Activated CD8-positive, alpha-beta T cell treated with anti-CD3 and anti-CD28 coated beads, Interleukin-2, amount 10 ng/mL, durations not matched to agents 7 days and 5 days (primary cell): ENCODE results near the gene MGAT5B. TPM values are rescaled to one million over a fixed set of nuclear protein-coding genes. Genes with fewer than 3 reads are reported as not detected.

Experiments used
- ATAC-seq: fragments of 150-1000 bp; cut with Tn5 transposase; one replicate; pipeline ENCODE4 v1.10.0; 2021; ENCODE audit warnings: moderate library complexity
- CTCF ChIA-PET: fragments of 350-600 bp; sonication (Branson Sonifier 250); formaldehyde crosslinking; loops from one replicate; lab custom pipeline; 2021; ENCODE audit warnings: antibody characterized with exemption; lab: Charles Lee
- POLR2A ChIA-PET: fragments of 350-600 bp; sonication (Branson Sonifier 250); formaldehyde crosslinking; loops from one replicate; lab custom pipeline; 2021; ENCODE audit warnings: antibody characterized with exemption; lab: Charles Lee
- DNase-seq: peaks from one replicate; pipeline ENCODE4 v3.0.0-alpha.2; 2020
- H3K27ac Mint-ChIP-seq: one replicate; pipeline ENCODE4 v1.8.0; 2021; ENCODE audit warnings: mild to moderate bottlenecking, mixed read lengths
- H3K27me3 Mint-ChIP-seq: one replicate; pipeline ENCODE4 v1.8.0; 2021; ENCODE audit warnings: low read depth, mixed read lengths
- H3K36me3 Mint-ChIP-seq: one replicate; pipeline ENCODE4 v1.8.0; 2021; ENCODE audit warnings: low read depth, mixed read lengths
- H3K4me1 Mint-ChIP-seq: one replicate; pipeline ENCODE4 v1.8.0; 2021; ENCODE audit warnings: low read depth, mixed read lengths
- H3K4me3 Mint-ChIP-seq: one replicate; pipeline ENCODE4 v1.8.0; 2021; ENCODE audit warnings: mild to moderate bottlenecking, mixed read lengths
- H3K9me3 Mint-ChIP-seq: one replicate; pipeline ENCODE4 v1.8.0; 2022; ENCODE audit warnings: mixed read lengths; ENCODE audit not compliant: insufficient read depth
- total RNA-seq, 2 experiments: library from RNA; stranded (reverse); gene quantifications; one replicate each; pipeline ENCODE4 v1.2.3, GENCODE V29; 2021

Gene MGAT5B
- total RNA-seq, 2 experiments from 2014 or later, result 0.26 TPM; not detected in 1

- no peak overlapping the region for H3K27ac Mint-ChIP-seq
- POLR2A ChIA-PET, result no interaction called here
- H3K4me1 Mint-ChIP-seq, result no peaks in the 10 kb centered on the region
- H3K4me3 Mint-ChIP-seq, result no peak overlapping the region
- ATAC-seq, result no peak
- CTCF ChIA-PET, result no interaction called here
- H3K27me3 Mint-ChIP-seq, result no peaks in the 10 kb centered on the region
- H3K9me3 Mint-ChIP-seq, result no peaks in the 10 kb centered on the region
- no peaks in the 10 kb centered on the region for H3K36me3 Mint-ChIP-seq
- no peak for DNase-seq
Observed at GRCh38 chr17:76893623-76894334, 25.6 kb downstream of the MGAT5B start.

GRCh38 chr17:76894842-76895241 is 26.6 kb downstream of the MGAT5B start:
- no peak for DNase-seq
- H3K4me1 Mint-ChIP-seq, result no peaks in the 10 kb centered on the region
- no peak overlapping the region for H3K27ac Mint-ChIP-seq
- no peaks in the 10 kb centered on the region for H3K27me3 Mint-ChIP-seq
- CTCF ChIA-PET, result no interaction called here
- no peaks in the 10 kb centered on the region for H3K9me3 Mint-ChIP-seq
- POLR2A ChIA-PET, result no interaction called here
- ATAC-seq, result no peak
- H3K4me3 Mint-ChIP-seq, result no peak overlapping the region
- H3K36me3 Mint-ChIP-seq, result no peaks in the 10 kb centered on the region

- Mint-ChIP-seq H3K27ac (no peak overlapping the region), H3K27me3 (no peaks in the 10 kb centered on the region), H3K9me3 (no peaks in the 10 kb centered on the region), H3K4me1 (no peaks in the 10 kb centered on the region), H3K36me3 (no peaks in the 10 kb centered on the region), H3K4me3 (no peak overlapping the region)
- ATAC-seq (no peak), DNase-seq (no peak)
- POLR2A ChIA-PET, result no interaction called here
- CTCF ChIA-PET, result interaction anchor here (1.0 kb wide), 1 partner anchor 159 kb away, joined by 3 read pairs; no protein-coding TSS in a partner anchor
Observed at GRCh38 chr17:76897023-76897422, 28.8 kb downstream of the MGAT5B start.

DNA sequence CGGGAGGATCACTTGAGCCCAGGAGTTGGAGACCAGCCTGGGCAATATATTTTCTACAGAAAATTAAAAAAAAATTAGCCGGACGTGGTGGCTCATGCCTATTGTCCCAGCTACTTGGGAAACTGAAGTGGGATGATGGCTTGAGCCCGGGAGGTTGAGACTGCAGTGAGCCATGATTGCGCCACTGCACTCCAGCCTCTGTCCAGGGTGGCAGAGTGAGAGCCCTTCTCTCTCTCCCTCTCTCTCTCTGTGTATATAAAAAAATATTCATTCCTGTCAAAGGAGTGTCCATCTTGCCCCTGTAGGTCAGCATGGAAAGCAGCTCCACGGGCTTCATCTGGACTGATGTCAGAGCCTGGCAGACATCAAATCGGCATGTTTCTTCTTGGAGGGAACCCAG is 31.2 kb downstream of the MGAT5B start:
- Mint-ChIP-seq H3K27me3 (no peaks in the 10 kb centered on the region), H3K4me1 (no peaks in the 10 kb centered on the region), H3K27ac (no peak overlapping the region), H3K36me3 (no peaks in the 10 kb centered on the region), H3K4me3 (no peak overlapping the region), H3K9me3 (no peaks in the 10 kb centered on the region)
- CTCF ChIA-PET, result interaction anchor here (0.9 kb wide), 1 partner anchor 157 kb away, joined by 4 read pairs; no protein-coding TSS in a partner anchor
- ATAC-seq (no peak), DNase-seq (no peak)
- POLR2A ChIA-PET, result no interaction called here

DNA sequence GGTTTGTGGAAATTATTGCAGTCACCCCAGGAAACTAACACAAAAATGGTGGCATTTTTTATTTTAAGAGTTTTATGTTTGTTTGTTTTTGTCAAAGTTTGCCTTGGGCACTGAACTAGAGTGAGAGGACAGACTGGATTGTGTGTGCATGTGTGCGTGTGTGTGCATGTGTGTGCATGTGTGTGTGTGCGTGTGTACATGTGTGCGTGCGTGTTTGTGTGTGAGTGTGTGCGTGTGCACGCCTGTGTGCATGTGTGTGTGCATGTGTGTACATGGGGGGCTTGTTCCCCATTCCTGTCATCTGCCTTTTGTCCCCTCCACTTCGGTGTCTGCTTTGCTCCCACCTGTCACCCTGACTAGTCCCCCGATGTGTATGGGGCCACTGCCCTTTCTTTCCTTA is 32.5 kb downstream of the MGAT5B start:
- Mint-ChIP-seq H3K27ac (no peak overlapping the region), H3K36me3 (no peaks in the 10 kb centered on the region), H3K4me3 (no peak overlapping the region), H3K9me3 (no peaks in the 10 kb centered on the region), H3K4me1 (no peaks in the 10 kb centered on the region), H3K27me3 (no peaks in the 10 kb centered on the region)
- ChIA-PET CTCF (no interaction called here), POLR2A (no interaction called here)
- no peak for ATAC-seq
- DNase-seq, result no peak

DNA sequence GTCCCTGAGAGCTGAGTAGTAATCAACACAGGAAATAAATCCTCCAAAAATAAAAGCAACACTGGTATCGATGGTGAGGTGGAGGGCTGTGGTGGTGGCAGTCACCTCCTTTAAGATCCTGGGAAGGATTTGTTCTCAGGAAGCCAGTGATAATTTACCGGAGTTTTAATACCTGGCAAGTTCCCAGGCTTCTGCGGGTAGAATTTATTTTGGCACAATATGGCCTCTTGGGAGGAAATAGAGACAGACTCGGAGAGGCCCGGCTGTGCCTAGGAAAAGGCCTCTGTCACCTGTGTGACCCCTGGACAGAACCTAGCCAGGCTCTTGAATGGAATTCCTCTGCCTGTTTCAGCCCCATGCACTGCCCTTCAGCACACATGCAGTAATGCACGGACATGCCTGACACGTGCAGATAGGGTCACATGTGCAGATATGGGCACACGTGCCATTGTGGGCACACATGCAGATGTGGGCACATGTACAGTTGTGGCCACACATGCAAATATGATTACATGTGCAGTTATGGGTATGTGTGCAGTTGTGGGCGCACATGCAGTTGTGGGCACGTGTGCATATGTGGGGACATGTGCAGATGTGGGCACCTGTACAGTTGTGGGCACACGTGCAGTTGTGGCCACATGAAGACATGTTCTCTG is 33.5 kb downstream of the MGAT5B start:
- DNase-seq (no peak), ATAC-seq (no peak)
- Mint-ChIP-seq H3K27me3 (no peaks in the 10 kb centered on the region), H3K4me3 (no peak overlapping the region), H3K36me3 (no peaks in the 10 kb centered on the region), H3K4me1 (no peaks in the 10 kb centered on the region), H3K9me3 (no peaks in the 10 kb centered on the region), H3K27ac (no peak overlapping the region)
- POLR2A ChIA-PET, result no interaction called here
- CTCF ChIA-PET, result no interaction called here

GRCh38 chr17:76902476-76902875 is 34.3 kb downstream of the MGAT5B start:
- Mint-ChIP-seq H3K4me3 (no peak overlapping the region), H3K36me3 (no peaks in the 10 kb centered on the region), H3K27me3 (no peaks in the 10 kb centered on the region), H3K27ac (no peak overlapping the region), H3K9me3 (no peaks in the 10 kb centered on the region), H3K4me1 (no peaks in the 10 kb centered on the region)
- DNase-seq, result no peak
- CTCF ChIA-PET, result no interaction called here
- no peak for ATAC-seq
- POLR2A ChIA-PET, result no interaction called here

DNA sequence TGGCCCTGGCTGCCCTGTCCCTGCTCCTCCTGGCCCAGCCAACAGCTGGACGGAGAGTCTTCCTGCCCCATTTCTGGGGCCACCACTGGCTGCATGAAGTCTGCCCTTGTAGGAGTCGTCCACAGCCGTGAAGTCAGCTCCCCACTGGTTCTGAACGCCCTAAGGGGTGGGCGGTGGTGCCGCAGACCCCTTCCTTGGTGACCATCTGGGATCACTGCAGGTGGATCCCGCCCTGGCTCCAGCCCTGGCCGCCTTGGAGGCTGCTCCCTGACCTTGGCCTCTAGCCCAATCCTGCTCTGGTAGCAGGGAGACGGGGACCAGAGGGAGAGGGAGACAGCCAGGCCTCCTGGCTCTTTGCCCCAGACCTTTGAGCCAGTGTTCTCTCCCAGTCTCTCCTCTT is 35.4 kb downstream of the MGAT5B start:
- H3K36me3 Mint-ChIP-seq, result no peaks in the 10 kb centered on the region
- DNase-seq (no peak), ATAC-seq (no peak)
- H3K4me3 Mint-ChIP-seq, result no peak overlapping the region
- no peak overlapping the region for H3K27ac Mint-ChIP-seq
- H3K27me3 Mint-ChIP-seq, result no peaks in the 10 kb centered on the region
- no peaks in the 10 kb centered on the region for H3K4me1 Mint-ChIP-seq
- ChIA-PET POLR2A (no interaction called here), CTCF (no interaction called here)
- no peaks in the 10 kb centered on the region for H3K9me3 Mint-ChIP-seq

- Mint-ChIP-seq H3K9me3 (no peaks in the 10 kb centered on the region), H3K4me3 (no peak overlapping the region), H3K27me3 (no peaks in the 10 kb centered on the region), H3K27ac (no peak overlapping the region), H3K4me1 (no peaks in the 10 kb centered on the region), H3K36me3 (no peaks in the 10 kb centered on the region)
- CTCF ChIA-PET, result no interaction called here
- no peak for DNase-seq
- POLR2A ChIA-PET, result no interaction called here
- no peak for ATAC-seq
Observed at GRCh38 chr17:76904116-76904515, 35.9 kb downstream of the MGAT5B start.

GRCh38 chr17:76905036-76905435 is 36.8 kb downstream of the MGAT5B start:
- no peaks in the 10 kb centered on the region for H3K27me3 Mint-ChIP-seq
- ATAC-seq (no peak), DNase-seq (no peak)
- H3K36me3 Mint-ChIP-seq, result no peaks in the 10 kb centered on the region
- H3K27ac Mint-ChIP-seq, result no peak overlapping the region
- H3K4me1 Mint-ChIP-seq, result no peaks in the 10 kb centered on the region
- H3K9me3 Mint-ChIP-seq, result no peaks in the 10 kb centered on the region
- ChIA-PET POLR2A (no interaction called here), CTCF (no interaction called here)
- H3K4me3 Mint-ChIP-seq, result no peak overlapping the region

- CTCF ChIA-PET, result interaction anchor here (0.9 kb wide), 1 partner anchor 161 kb away, joined by 3 read pairs; no protein-coding TSS in a partner anchor
Observed at GRCh38 chr17:76905836-76906235, 37.6 kb downstream of the MGAT5B start.

DNA sequence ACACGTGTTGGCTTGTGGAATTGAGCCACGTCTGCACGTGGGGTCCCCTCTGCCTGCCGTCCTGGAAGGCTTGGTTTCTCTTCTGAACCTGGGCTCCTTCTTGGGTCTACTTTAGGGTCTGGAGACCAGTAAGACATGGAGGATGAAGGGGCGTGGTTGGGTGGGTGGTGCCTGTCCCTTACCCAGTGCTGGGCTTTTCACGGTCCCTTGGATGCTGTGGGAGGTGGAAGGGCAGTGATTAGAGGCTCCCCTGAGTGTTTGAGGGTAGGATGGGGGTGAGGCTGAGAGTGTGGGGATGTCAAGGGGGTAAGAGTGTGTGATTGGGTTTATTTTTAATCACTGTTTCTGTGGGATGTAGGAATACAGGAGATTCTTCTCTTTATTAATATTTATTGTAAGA is 38.3 kb downstream of the MGAT5B start:
- H3K4me1 Mint-ChIP-seq, result no peaks in the 10 kb centered on the region
- no peak for DNase-seq
- ATAC-seq, result no peak
- no peaks in the 10 kb centered on the region for H3K36me3 Mint-ChIP-seq
- CTCF ChIA-PET, result interaction anchor here (0.9 kb wide), 1 partner anchor 160 kb away, joined by 3 read pairs; no protein-coding TSS in a partner anchor
- no peak overlapping the region for H3K27ac Mint-ChIP-seq
- no peak overlapping the region for H3K4me3 Mint-ChIP-seq
- H3K27me3 Mint-ChIP-seq, result no peaks in the 10 kb centered on the region
- POLR2A ChIA-PET, result no interaction called here
- no peaks in the 10 kb centered on the region for H3K9me3 Mint-ChIP-seq

More at GRCh38 chr17:76905836-76906235, 37.6 kb downstream of the MGAT5B start:
- DNase-seq (no peak), ATAC-seq (no peak)
- Mint-ChIP-seq H3K4me3 (no peak overlapping the region), H3K27ac (no peak overlapping the region), H3K9me3 (no peaks in the 10 kb centered on the region), H3K27me3 (no peaks in the 10 kb centered on the region), H3K4me1 (no peaks in the 10 kb centered on the region), H3K36me3 (no peaks in the 10 kb centered on the region)
- POLR2A ChIA-PET, result no interaction called here
